ENCODE data around the gene RASAL1.

Gene RASAL1

GRCh38 chr12:113094738-113095137 is 40.8 kb downstream of the RASAL1 start:
- H3K4me3 ChIP-seq (ENCODE audit: low read depth, low read length): no peak overlapping the region

DNA sequence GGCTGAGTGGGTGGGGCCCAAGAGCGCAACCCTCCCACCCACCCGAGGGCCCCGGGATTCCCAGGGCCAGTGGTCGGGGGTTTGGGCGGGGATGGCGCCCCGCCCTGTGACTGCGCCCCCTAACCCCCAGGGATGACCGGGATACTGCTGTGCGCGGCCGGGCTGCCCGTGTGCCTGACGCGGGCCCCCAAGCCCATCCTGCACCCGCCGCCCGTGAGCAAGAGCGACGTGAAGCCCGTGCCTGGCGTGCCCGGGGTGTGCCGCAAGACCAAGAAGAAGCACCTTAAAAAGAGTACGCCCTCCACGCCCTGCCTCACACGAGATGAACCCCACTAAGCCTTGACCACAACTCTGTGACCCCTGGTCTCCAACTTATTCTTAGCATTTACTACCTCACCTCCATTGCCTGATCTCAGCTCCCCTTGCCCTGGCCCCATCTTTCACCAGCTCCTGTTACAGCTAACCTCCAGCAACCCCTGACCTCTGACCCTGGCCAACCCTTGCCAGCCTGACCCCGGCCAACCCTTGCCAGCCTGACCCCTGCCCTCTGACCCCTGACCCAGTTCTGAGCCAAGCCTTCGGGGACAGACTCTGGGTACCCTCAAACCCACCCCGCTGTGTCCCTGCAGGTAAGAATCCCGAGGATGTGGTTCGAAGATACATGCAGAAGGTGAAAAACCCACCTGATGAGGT is 42.0 kb downstream of the RASAL1 start:
- no peak overlapping the region for H3K4me3 ChIP-seq (ENCODE audit: low read depth, low read length)
- no peak for TF ChIP-seq CTCF (IDR thresholded peaks at IDR 0.05; ENCODE audit: low read depth, low read length)

More at GRCh38 chr12:113094738-113095137, 40.8 kb downstream of the RASAL1 start:
- no peak for TF ChIP-seq CTCF (IDR thresholded peaks at IDR 0.05; ENCODE audit: low read depth, low read length)

DNA sequence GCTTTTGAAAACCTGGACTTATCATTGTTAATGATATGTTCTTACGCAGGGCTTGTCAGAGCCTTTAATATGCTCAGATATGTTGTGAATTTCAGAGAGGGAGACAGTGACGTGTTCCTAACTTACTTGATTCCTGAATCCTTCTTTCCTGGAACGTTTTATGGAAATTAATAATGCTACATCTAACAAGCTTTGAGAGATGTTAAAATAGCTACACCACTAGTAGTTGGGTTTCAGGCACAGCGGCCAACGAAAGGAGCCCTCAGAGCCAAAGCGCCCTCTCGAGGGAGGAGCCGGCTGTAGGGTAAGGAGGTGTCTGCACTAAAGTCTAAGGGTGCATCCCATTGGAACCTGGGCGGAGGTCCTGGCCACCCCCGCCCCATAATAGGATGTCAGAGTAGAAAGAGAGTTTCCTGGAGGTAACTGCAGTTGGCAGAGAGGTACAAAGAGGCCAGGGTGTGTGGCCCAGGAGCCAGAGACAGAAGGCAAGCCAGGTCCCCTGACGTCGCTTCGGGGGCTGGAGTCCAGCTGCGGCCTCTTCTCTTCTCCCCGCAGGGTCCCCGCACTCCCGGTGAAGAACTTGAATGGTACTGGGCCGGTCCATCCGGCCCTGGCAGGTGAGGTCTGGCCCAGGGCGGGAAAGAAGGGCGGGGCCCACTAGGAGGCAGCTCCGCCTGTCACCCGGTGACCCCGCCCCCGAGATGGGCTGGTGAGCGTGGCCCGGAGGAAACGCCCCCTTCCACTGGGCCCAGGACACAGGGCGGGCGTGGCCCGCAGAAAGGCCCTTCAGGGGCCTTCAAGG is 42.8 kb downstream of the RASAL1 start:
- TF ChIP-seq CTCF (IDR thresholded peaks at IDR 0.05; ENCODE audit: low read depth, low read length): no peak

DNA sequence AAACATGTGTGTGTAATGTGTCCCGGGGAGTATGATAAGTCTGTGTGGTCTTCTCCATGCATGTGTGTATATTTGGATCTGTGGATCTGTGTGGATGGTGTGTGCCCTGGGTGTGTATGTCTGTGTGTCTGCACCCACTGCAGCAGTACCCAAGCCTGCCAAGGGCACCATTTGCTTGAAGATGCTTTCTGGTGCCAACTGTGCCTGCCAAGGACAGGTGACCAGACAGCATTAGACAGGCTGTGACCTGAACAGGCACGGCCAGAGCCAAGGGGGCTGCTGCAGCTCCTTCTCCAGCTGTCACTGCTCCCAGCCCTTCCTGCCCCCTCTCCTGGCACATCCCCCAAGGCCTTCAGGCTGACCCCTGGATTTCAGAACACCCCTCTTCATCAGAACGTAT is 44.1 kb downstream of the RASAL1 start:
- H3K4me3 ChIP-seq (ENCODE audit: low read depth, low read length): no peak overlapping the region
- no peak for TF ChIP-seq CTCF (IDR thresholded peaks at IDR 0.05; ENCODE audit: low read depth, low read length)

More for the DNA sequence above, 42.8 kb downstream of the RASAL1 start:
- H3K4me3 ChIP-seq (ENCODE audit: low read depth, low read length): no peak overlapping the region

DNA sequence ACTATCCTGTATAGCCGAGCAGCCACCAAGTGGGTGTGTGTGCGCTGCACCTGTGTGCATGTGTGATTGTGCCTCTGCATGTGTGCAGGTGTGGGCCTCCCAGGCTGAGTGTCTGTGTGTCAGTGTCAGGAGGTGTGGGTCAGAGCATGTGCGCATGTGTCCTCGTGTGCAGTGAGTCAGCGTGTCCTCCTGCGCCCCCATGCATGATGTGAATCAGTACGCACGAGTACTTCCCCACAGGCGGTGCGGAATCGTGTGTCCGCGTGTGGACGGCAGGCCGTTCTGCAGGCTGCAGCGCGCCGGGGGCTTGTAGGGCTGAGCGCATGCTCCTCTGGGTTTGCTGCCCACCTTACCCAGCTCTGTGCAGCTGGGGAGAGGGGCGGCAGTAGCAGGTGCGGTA is 44.8 kb downstream of the RASAL1 start:
- TF ChIP-seq CTCF (IDR thresholded peaks at IDR 0.05; ENCODE audit: low read depth, low read length): no peak

GRCh38 chr12:113089839-113090238 is 45.7 kb downstream of the RASAL1 start:
- H3K4me3 ChIP-seq (ENCODE audit: low read depth, low read length): no peak overlapping the region
- TF ChIP-seq CTCF (IDR thresholded peaks at IDR 0.05; ENCODE audit: low read depth, low read length): no peak

More for the DNA sequence above, 44.8 kb downstream of the RASAL1 start:
- H3K4me3 ChIP-seq (ENCODE audit: low read depth, low read length): no peak overlapping the region

Data from WI38 (cell line).